ENCODE data around the gene KRT86. TPM values are rescaled to one million over a fixed set of nuclear protein-coding genes. Genes with fewer than 3 reads are reported as not detected.

The KRT86 gene
- polyA plus RNA-seq, 2 of the 4 experiments (the other 2 are of a cell fraction) = 23.5 to 378 TPM

- TF ChIP-seq HES2 (IDR thresholded peaks at IDR 0.05) (no peak), NR3C1 (IDR thresholded peaks at IDR 0.05) (no peak), ZNF302 (CRISPR knock-in tag; IDR thresholded peaks at IDR 0.05) (no peak), MYC (IDR thresholded peaks at IDR 0.05; ENCODE audit: borderline replicate concordance, low read length) (no peak), MAZ (IDR thresholded peaks at IDR 0.05; ENCODE audit: borderline replicate concordance, low read depth, low read length) (no peak)
Measured at GRCh38 chr12:52248541-52249461, 25.6 kb upstream of the KRT86 start (continued).

- H3K9me3 ChIP-seq = no peaks in the 10 kb centered on the region
- peak overlapping the region; percentile 92 to 97 for H3K27ac ChIP-seq
- DNase-seq (ENCODE audit: low read depth in 1 of 2, low spot score in 1 of 2) = no peak
- POLR2A ChIA-PET = interaction anchor here (0.7 to 18.5 kb wide), 10 partner anchors 10 to 630 kb away, joined by 3 to 383 read pairs (median 7); partner anchors contain the start of genes KRT7, KRT80 and KRT86
- H3K4me3 ChIP-seq = no peak overlapping the region
- peaks cover 96% of the 10 kb centered on the region for H3K4me1 ChIP-seq
- CTCF ChIA-PET = interaction anchor here (1.5 to 14.8 kb wide), 10 partner anchors 14 to 630 kb away, joined by 3 to 321 read pairs (median 26); partner anchors contain the start of genes KRT7 and KRT86
- 62% methylated on average over 2 of the region's 2 CpGs for WGBS (ENCODE audit: missing lambda C conversion rate)
- no peak for FAIRE-seq
- H3K4me2 ChIP-seq = peak overlapping the region; percentile 99
- no peak for ATAC-seq
- TF ChIP-seq ATOH8 (CRISPR knock-in tag; IDR thresholded peaks at IDR 0.05; ENCODE audit: low read depth) = no peak
- TF ChIP-seq GATA3 (IDR thresholded peaks at IDR 0.05; ENCODE audit: borderline replicate concordance) = no peak
- TF ChIP-seq REST (IDR thresholded peaks at IDR 0.05) = no peak
- peak; percentile 56; the same call in 1 of the 2 replicates for TF ChIP-seq PBX3 (IDR thresholded peaks at IDR 0.05)
- TF ChIP-seq POLR2A (IDR thresholded peaks at IDR 0.05; ENCODE audit: low read length) = no peak
- TF ChIP-seq HOXB5 (CRISPR knock-in tag; IDR thresholded peaks at IDR 0.05) = no peak
- no peak for TF ChIP-seq MAX (IDR thresholded peaks at IDR 0.05)
- no peak for TF ChIP-seq SMC3 (IDR thresholded peaks at IDR 0.05)
- TF ChIP-seq E2F6 (IDR thresholded peaks at IDR 0.05; ENCODE audit: borderline replicate concordance, low read depth) = no peak
- no peak for TF ChIP-seq ZNF302 (CRISPR knock-in tag; IDR thresholded peaks at IDR 0.05)
- no peak for TF ChIP-seq FOSL2 (IDR thresholded peaks at IDR 0.05)
- no peak for TF ChIP-seq FOSL2 (CRISPR knock-in tag; IDR thresholded peaks at IDR 0.05)
- TF ChIP-seq RFX5 (IDR thresholded peaks at IDR 0.05) = no peak
- TF ChIP-seq HES2 (IDR thresholded peaks at IDR 0.05) = no peak
- TF ChIP-seq CTCF (IDR thresholded peaks at IDR 0.05) = no peak
- no peak for TF ChIP-seq USF2 (IDR thresholded peaks at IDR 0.05)
- TF ChIP-seq ZFP36 (IDR thresholded peaks at IDR 0.05; ENCODE audit: borderline replicate concordance, partially characterized antibody) = no peak
- no peak for TF ChIP-seq FOSB (CRISPR knock-in tag; IDR thresholded peaks at IDR 0.05)
- no peak for TF ChIP-seq CHD2 (IDR thresholded peaks at IDR 0.05; ENCODE audit: low read length, partially characterized antibody)
- TF ChIP-seq NFE2L2 (conservative IDR thresholded peaks at IDR 0.05; ENCODE audit: low read length) = no peak
- TF ChIP-seq CEBPB (IDR thresholded peaks at IDR 0.05) = no peak
- TF ChIP-seq MYC (IDR thresholded peaks at IDR 0.05; ENCODE audit: borderline replicate concordance, low read length) = no peak
- TF ChIP-seq HEYL (CRISPR knock-in tag; IDR thresholded peaks at IDR 0.05) = no peak
Measured at GRCh38 chr12:52249511-52250047, 24.9 kb upstream of the KRT86 start.
